GM12873 (cell line): ENCODE results near the gene MROH9.

Experiments used
- CTCF ChIP-seq: IDR thresholded peaks from 2 replicates; pipeline ENCODE4 v1.5.1; 2012; ENCODE audit warnings: low read depth, mild to moderate bottlenecking, moderate library complexity, low read length, control low read depth; ENCODE audit not compliant: insufficient read depth; ENCODE audit errors: missing control alignments

The MROH9 gene

GRCh38 chr1:170935231-170935630 lies at the start of gene MROH9:
TSS of gene MROH9 (plus strand) at chr1:170935534. CDS start at chr1:170945557, 10,023 bp downstream.
- no peak for TF ChIP-seq CTCF

GRCh38 chr1:170885551-170885950 lies 49.8 kb upstream of the MROH9 start:
- no peak for TF ChIP-seq CTCF

GRCh38 chr1:170886460-170886859 lies 48.9 kb upstream of the MROH9 start:
- TF ChIP-seq CTCF: no peak

- TF ChIP-seq CTCF: no peak
Observed at GRCh38 chr1:170887726-170888125, 47.6 kb upstream of the MROH9 start.

GRCh38 chr1:170891872-170892271 lies 43.5 kb upstream of the MROH9 start:
- no peak for TF ChIP-seq CTCF

- no peak for TF ChIP-seq CTCF
Observed at GRCh38 chr1:170893655-170894297, 41.6 kb upstream of the MROH9 start.

- no peak for TF ChIP-seq CTCF
Observed at GRCh38 chr1:170903961-170904360, 31.4 kb upstream of the MROH9 start.
